Measurements from ENCODE around the gene SLC13A3. TPM values are rescaled to one million over a fixed set of nuclear protein-coding genes. Genes with fewer than 3 reads are reported as not detected.

Gene SLC13A3
- total RNA-seq, 1 donor from 2014 or later: not detected

- DNase-seq: no peak
Observed at GRCh38 chr20:46601603-46602122, 49.6 kb downstream of the SLC13A3 start.

DNA sequence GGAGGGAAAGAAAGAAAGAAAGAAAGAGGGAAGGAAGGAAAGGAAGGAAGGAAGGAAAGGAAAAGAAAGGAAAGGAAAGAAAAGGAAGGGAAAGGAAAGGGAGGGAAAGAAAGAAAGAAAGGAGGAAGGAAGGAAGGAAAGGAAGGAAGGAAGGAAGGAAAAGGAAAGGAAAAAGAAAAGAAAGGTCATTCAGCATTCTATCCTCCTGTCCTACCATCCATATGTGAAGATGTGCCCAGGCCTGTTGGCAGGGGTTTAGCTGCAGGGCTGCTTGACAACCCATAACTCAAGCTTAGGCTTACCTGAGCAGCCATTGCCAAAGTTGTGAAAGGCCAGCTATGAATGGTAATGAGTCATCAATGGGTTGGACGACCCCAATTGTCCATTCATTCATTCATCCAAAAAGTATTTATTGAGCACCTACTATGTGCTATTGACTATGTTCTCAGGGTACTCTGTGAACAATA lies 50.9 kb downstream of the SLC13A3 start:
- DNase-seq: no peak

- no peak for DNase-seq
Observed at GRCh38 chr20:46599227-46599987, 51.9 kb downstream of the SLC13A3 start.

DNA sequence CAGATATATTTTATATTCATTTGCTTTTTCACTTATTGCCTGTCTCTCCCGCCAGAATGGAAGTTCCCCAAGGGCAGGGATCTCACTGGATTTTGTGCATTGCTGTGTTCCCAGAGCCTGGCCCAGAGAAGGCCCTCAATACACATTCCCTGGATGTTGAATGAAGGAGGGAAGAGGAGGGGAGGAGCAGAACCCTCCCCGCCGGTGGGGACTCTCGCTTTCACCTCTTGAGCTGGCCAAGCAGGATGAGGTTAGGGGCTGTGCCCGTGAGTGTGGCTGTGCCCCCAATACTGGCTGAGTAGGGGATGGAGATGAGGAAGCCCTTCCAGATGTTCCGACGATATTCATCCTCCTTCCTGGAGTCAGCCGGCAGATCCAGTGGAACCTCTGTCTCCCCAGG lies 55.3 kb downstream of the SLC13A3 start:
- no peak for DNase-seq

- DNase-seq: no peak
Observed at GRCh38 chr20:46594725-46595124, 56.5 kb downstream of the SLC13A3 start.

DNA sequence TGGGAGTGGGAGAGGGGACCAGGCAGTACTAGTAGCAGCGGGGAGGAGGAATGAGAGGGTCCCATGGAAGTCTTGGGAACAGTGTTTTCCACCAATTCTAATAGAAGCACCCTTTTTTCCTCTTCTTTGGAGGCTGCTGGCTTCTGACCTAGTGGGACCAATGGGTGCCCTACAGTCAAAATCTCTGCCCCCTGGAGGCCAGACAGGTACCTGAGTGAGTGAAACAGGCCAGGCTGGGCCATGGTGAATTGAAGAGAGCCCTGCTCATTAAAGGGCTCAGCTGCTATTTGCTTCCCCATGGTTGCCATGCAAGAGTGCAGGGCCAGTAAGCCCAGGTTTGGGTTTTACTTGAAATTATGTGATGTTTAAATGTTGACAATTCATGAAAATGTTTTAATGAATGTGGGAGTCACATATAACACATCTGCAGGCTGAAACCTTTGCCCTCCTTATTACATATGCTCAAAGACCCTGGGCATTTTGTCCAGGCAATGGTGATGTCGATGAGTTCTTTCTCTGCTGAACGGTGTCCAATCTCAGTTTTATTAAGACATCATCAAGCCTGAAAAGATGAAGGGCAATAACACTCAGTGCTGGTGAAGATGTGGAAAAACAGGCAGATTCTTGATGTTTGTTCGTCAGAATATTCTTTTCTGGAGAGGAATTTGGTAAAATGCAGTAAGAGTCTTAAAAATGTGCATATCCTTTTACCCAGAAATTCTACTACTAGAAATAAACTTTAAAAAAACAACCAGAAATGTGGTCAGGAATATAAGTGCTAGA lies 58.5 kb downstream of the SLC13A3 start:
- peak; percentile 9 for DNase-seq

- DNase-seq: peak; percentile 2
Observed at GRCh38 chr20:46590443-46590842, 60.8 kb downstream of the SLC13A3 start.

GRCh38 chr20:46588532-46589511 lies 62.4 kb downstream of the SLC13A3 start:
- DNase-seq: no peak

GRCh38 chr20:46587986-46588385 lies 63.3 kb downstream of the SLC13A3 start:
- no peak for DNase-seq

DNA sequence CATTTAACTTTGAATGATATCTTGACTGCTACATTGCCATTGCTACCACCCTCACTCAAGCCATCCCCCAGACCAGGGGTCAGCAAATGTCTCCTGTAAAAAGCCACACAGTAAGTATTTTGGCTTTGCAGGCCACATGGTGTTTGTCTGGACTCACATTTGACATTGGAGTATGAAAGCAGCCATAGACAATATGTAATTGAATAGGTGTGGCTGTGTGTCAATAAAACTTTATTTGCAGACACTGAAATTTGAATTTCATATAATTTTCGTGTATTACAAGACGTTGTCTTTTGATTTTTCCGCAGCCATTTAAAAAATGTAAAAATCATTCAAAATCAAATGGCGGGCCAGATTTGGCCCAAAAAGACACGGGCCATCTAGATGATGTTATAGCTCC lies 64.5 kb downstream of the SLC13A3 start:
- no peak for DNase-seq

GRCh38 chr20:46584508-46584907 lies 66.8 kb downstream of the SLC13A3 start:
- DNase-seq: no peak

DNA sequence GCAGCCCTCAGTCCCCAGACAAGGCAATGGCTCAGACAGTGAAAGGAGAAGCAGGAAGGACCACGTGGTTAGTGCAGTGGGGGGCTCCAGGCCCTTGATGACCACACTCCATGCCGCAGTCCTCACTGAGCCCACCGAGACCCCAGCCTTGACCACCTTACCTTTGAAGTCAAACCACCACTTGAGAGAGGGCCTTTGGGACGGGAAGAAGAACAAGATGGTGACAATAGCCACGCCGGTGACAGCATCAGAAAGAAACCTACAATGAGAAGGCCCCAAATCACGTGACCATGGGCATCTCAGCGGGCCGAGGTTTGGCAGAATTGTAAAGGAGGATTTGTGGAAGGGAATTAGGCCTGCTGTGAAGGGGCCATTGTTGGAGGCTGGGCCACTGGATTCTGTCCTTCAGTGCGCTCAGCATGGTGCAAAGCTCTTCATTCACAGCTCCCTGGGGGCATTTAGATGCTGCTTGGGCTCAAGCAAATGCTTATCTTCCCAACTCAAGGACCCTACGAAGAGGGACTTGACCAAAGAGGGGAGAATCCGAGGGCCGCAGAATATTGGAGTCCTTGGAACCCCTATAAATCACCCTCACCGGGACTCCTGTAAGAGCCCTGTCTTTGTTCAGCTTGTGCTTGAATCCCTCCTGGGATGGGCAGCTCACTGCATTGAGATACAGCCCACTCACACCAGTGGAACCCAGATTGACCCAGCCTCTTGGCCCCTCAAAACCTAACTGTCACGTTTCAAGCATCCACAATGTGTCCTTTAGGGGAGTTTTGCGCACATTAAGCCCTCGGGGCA lies 67.6 kb downstream of the SLC13A3 start:
- no peak for DNase-seq

GRCh38 chr20:46582648-46583047 lies 68.6 kb downstream of the SLC13A3 start:
- no peak for DNase-seq

DNA sequence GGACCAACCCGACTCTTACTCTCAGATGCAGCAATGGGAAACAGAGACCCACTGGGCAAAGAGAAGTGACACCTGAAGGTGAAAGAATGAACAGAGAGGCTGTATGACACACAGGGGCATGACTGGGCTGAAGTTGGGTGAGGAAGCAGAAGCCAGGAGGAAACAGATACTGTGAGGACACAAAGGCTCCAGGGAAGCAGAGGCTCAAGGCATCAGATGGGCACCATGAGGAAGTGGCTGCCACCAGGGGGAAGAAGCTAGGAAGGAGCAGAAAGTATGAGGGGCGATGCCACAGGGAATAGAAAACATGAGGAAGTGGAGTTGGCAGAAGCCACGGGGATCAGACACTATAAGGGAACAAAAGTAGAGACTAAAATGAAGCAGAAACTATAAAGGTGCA lies 69.9 kb downstream of the SLC13A3 start:
- DNase-seq: no peak

GRCh38 chr20:46580613-46581205 lies 70.5 kb downstream of the SLC13A3 start:
- no peak for DNase-seq

GRCh38 chr20:46578745-46579144 lies 72.5 kb downstream of the SLC13A3 start:
- DNase-seq: no peak

DNA sequence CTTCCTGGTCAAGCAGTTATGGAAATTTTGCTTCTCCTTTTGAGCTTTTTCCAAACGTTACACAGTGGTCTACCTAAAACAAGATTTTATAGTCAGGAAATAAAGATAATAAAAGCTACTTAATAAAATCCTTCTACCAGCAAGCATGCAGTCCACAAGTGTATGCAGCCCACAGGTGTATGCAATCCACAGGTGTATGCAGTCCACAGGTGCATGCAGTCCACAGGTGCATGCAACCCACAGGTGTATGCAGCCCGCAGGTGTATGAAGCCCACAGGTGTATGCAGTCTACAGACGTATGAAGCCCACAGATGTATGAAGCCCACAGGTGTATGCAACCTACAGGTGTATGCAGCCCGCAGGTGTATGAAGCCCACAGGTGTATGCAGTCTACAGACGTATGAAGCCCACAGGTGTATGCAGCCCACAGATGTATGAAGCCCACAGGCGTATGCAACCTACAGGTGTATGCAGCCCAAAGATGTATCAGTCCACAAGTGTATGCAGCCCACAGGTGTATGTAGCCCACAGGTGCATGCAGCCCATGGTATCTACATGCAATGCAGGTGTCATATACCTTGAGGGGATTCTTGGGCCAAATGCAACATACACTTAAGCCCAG lies 74.4 kb downstream of the SLC13A3 start:
- DNase-seq: no peak

DNA sequence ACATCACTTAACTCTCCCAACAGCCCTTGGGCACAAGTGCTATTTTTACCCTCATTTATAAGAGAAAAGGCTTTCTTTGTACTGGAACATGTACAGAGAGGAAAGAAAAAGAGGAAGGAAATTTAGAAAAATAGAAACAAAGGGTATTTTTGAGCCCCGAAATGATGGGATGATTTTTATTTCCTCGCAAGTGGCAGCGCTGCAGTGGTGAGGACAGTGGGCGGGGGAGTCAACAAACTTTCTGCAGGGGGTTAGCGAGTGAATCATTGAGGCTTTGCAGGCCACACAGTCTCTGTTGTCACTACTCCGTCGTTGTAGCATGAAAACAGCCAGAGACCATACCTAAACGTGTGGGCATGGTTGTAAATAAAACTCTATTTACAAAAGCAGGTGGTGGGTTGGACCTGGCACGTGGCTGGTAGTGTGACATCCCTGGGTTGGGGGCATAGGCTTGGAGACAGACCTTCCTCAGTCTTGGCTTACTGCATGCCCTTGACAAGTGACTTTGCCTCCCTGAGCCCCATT lies 75.3 kb downstream of the SLC13A3 start:
- DNase-seq: no peak

DNA sequence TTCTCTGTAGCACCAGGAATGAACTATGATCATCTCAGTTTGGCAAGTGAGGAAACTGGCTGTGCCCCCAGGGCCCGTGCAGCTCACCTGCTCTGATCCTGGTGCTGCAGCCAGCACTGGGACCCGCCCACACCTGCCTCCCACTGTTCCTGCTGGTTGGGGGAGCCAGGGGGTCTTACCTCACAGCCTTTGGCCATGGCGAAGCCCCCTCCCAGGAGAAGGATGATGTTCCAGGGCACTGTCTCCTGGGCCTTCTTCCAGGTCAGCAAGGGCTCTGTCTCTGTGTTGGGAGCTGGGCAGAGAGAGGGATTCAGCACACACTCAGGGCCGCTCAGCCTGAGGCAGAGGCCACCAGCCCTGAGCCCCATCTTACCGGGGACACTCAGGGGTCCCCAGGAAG lies 75.9 kb downstream of the SLC13A3 start:
- no peak for DNase-seq

GRCh38 chr20:46573788-46574584 lies 77.3 kb downstream of the SLC13A3 start:
- DNase-seq: no peak
